Measurements from ENCODE around the gene SPC24. TPM values are rescaled to one million over a fixed set of nuclear protein-coding genes. Genes with fewer than 3 reads are reported as not detected.
"Not testable (repeated sequence)": the region's sequence is repeated elsewhere in the genome, so short reads cannot be mapped to it uniquely, and the experiment has no call there.

Gene SPC24
- total RNA-seq, 4 donors from 2014 or later, result 1.8 to 21.8 (median 2.6) TPM

GRCh38 chr19:11142528-11143171 is 12.9 kb downstream of the SPC24 start:
- peak in 1 of 4 experiments; percentile 4 for TF ChIP-seq CTCF (IDR thresholded peaks at IDR 0.05)
- TF ChIP-seq POLR2A (IDR thresholded peaks at IDR 0.05), result peak in 1 of 2 donors; percentile 22
- Histone ChIP-seq H3K27me3 (no peaks in the 10 kb centered on the region), H3K9me3 (no peaks in the 10 kb centered on the region), H3K4me1 (peaks cover 12 to 34% of the 10 kb centered on the region in 2 donors), H3K36me3 (no peaks in the 10 kb centered on the region), H3K27ac (peak overlapping the region; percentile 95 to 99), H3K4me3 (peak overlapping the region in 1 of 2 donors; percentile 20)
- peak; percentile 96 to 98 for DNase-seq
- intact Hi-C loops (cut with DNase I; ENCODE audit: low total_unique reads), result no loop called here

- TF ChIP-seq CTCF (IDR thresholded peaks at IDR 0.05) (peak in 1 of 4 experiments; percentile 3), POLR2A (IDR thresholded peaks at IDR 0.05) (no peak)
- H3K36me3 ChIP-seq, result no peaks in the 10 kb centered on the region
- no peaks in the 10 kb centered on the region for H3K27me3 ChIP-seq
- intact Hi-C loops (cut with DNase I; ENCODE audit: low total_unique reads), result no loop called here
- H3K4me3 ChIP-seq, result no peak overlapping the region
- peaks cover 12 to 34% of the 10 kb centered on the region in 2 donors for H3K4me1 ChIP-seq
- H3K27ac ChIP-seq, result peak overlapping the region; percentile 95 to 99
- DNase-seq, result peak in 1 of 2 donors; percentile 53
- no peaks in the 10 kb centered on the region for H3K9me3 ChIP-seq
These were observed 13.6 kb downstream of the SPC24 start for GRCh38 chr19:11141937-11142527.

- H3K4me3 ChIP-seq, result no peak overlapping the region
- no peaks in the 10 kb centered on the region for H3K36me3 ChIP-seq
- no peak for DNase-seq
- no peaks in the 10 kb centered on the region for H3K9me3 ChIP-seq
- H3K27me3 ChIP-seq, result no peaks in the 10 kb centered on the region
- H3K4me1 ChIP-seq, result peaks cover 12 to 34% of the 10 kb centered on the region in 2 donors
- intact Hi-C loops (cut with DNase I; ENCODE audit: low total_unique reads), result no loop called here
- TF ChIP-seq CTCF (IDR thresholded peaks at IDR 0.05) (no peak), POLR2A (IDR thresholded peaks at IDR 0.05) (no peak)
- peak overlapping the region; percentile 95 to 99 for H3K27ac ChIP-seq
These were observed 14.7 kb downstream of the SPC24 start for GRCh38 chr19:11140896-11141295.

GRCh38 chr19:11140023-11140538 is 15.5 kb downstream of the SPC24 start:
- DNase-seq; H3K27me3 ChIP-seq; H3K4me3 ChIP-seq; H3K9me3 ChIP-seq; H3K36me3 ChIP-seq; intact Hi-C loops (cut with DNase I; ENCODE audit: low total_unique reads): not testable (repeated sequence)
- Histone ChIP-seq H3K4me1 (peaks cover 12 to 34% of the 10 kb centered on the region in 2 donors), H3K27ac (peak overlapping the region; percentile 95 to 99)

- Histone ChIP-seq H3K4me3 (no peak overlapping the region), H3K27ac (peak overlapping the region; percentile 95 to 99), H3K9me3 (no peaks in the 10 kb centered on the region), H3K27me3 (no peaks in the 10 kb centered on the region), H3K4me1 (peaks cover 12 to 30% of the 10 kb centered on the region in 2 donors), H3K36me3 (no peaks in the 10 kb centered on the region)
- TF ChIP-seq CTCF (IDR thresholded peaks at IDR 0.05) (peak in 1 of 4 experiments; percentile 18), POLR2A (IDR thresholded peaks at IDR 0.05) (peak in 1 of 2 donors; percentile 31)
- intact Hi-C loops (cut with DNase I; ENCODE audit: low total_unique reads), result loop anchor here (5.0 kb wide), 1 partner anchor 64 kb away; no protein-coding TSS in a partner anchor
- peak; percentile 89 for DNase-seq
These were observed 16.8 kb downstream of the SPC24 start for GRCh38 chr19:11138601-11139300.
